B cell (primary cell): Measurements from ENCODE around the gene CDKN2B. TPM values are rescaled to one million over a fixed set of nuclear protein-coding genes. Genes with fewer than 3 reads are reported as not detected.

Source experiments
- ATAC-seq: fragments of 200-7000 bp; cut with Tn5 transposase; one replicate; pipeline ENCODE4 v1.10.0; 2021; ENCODE audit warnings: low read depth, mild to moderate bottlenecking, moderate number of reproducible peaks, moderate library complexity
- CTCF ChIA-PET: fragments of 350-600 bp; sonication (Branson Sonifier 250); formaldehyde crosslinking; loops from one replicate; lab custom pipeline; 2021; ENCODE audit warnings: antibody characterized with exemption, inconsistent platforms; lab: Charles Lee
- POLR2A ChIA-PET: fragments of 350-600 bp; sonication (Branson Sonifier 250); formaldehyde crosslinking; loops from one replicate; lab custom pipeline; 2021; ENCODE audit warnings: antibody characterized with exemption; lab: Charles Lee
- DNase-seq: peaks from one replicate; pipeline ENCODE4 v3.0.0; 2013
- H2AFZ ChIP-seq: 2 replicates; pipeline ENCODE4 v1.6.1; 2012; ENCODE audit warnings: mild to moderate bottlenecking, low read depth, low read length; ENCODE audit not compliant: insufficient read depth, poor library complexity, severe bottlenecking
- H3K27ac ChIP-seq, 2 donors: 1 replicate in 1 of 2; 2 replicates in 1 of 2; pipeline ENCODE4 v1.5.1; 2012 to 2013; ENCODE audit warnings: low read length in 2 of 2, mild to moderate bottlenecking in 2 of 2, moderate library complexity in 1 of 2
- H3K27me3 ChIP-seq, 4 experiments: fragments of 200-600 bp in 1 of 4; sonication (generic) in 1 of 4; replicated peaks in 1 of 4; 1 replicate in 2 of 4; 2 replicates in 2 of 4; pipeline versions ENCODE4 v1.6.1 to v1.7.0; 2013 to 2016; ENCODE audit warnings: low read length in 3 of 4, mild to moderate bottlenecking in 2 of 4, mixed read lengths in 1 of 4, moderate library complexity in 1 of 4; ENCODE audit not compliant: insufficient read depth in 4 of 4, control insufficient read depth in 3 of 4; ENCODE audit errors: control extremely low read depth in 1 of 4
- H3K36me3 ChIP-seq, 2 experiments: replicated peaks in 1 of 2; 1 replicate in 1 of 2; 2 replicates in 1 of 2; pipeline versions ENCODE4 v1.6.1 to v1.7.1; 2013; ENCODE audit warnings: low read length in 1 of 2; ENCODE audit not compliant: insufficient read depth in 2 of 2, control insufficient read depth in 1 of 2; ENCODE audit errors: control extremely low read depth in 1 of 2, extremely low read depth in 1 of 2
- H3K4me1 ChIP-seq, 2 donors: fragments of 200-600 bp in 1 of 2; sonication (generic) in 1 of 2; 1 replicate in 1 of 2; 2 replicates in 1 of 2; pipeline versions ENCODE4 v1.5.1 to v1.6.1; 2013 to 2017; ENCODE audit warnings: low read length in 2 of 2; ENCODE audit not compliant: control insufficient read depth in 2 of 2, insufficient read depth in 2 of 2
- H3K4me2 ChIP-seq: replicated peaks from 2 replicates; pipeline ENCODE3; 2012; ENCODE audit warnings: mild to moderate bottlenecking, low read depth, low read length; ENCODE audit not compliant: poor library complexity, severe bottlenecking
- H3K4me3 ChIP-seq, 5 experiments: fragments of 200-600 bp in 1 of 5; sonication (generic) in 1 of 5; 1 replicate in 3 of 5; 2 replicates in 2 of 5; pipeline versions ENCODE4 v1.5.1 to v1.7.0; 2011 to 2016; ENCODE audit warnings: low read length in 4 of 5, mild to moderate bottlenecking in 4 of 5, low read depth in 2 of 5, control low read depth in 1 of 5, moderate library complexity in 1 of 5; ENCODE audit not compliant: insufficient read depth in 1 of 5; ENCODE audit errors: control extremely low read depth in 1 of 5, extremely low read depth in 1 of 5
- H3K79me2 ChIP-seq: fragments of 200-600 bp; sonication (generic); one replicate; pipeline ENCODE4 v1.6.0; 2016; ENCODE audit warnings: low read length; ENCODE audit not compliant: control insufficient read depth, insufficient read depth
- H3K9ac ChIP-seq: fragments of 200-600 bp; sonication (generic); 2 replicates; pipeline ENCODE4 v1.6.1; 2017; ENCODE audit warnings: mild to moderate bottlenecking, low read length, moderate library complexity
- H3K9me3 ChIP-seq, 3 donors: one replicate each; pipeline versions ENCODE4 v1.6.1 to v1.7.1; 2013; ENCODE audit warnings: low read length in 2 of 3; ENCODE audit not compliant: control insufficient read depth in 2 of 3, insufficient read depth in 1 of 3; ENCODE audit errors: control extremely low read depth in 1 of 3
- H4K20me1 ChIP-seq: 2 replicates; pipeline ENCODE4 v1.6.0; 2012; ENCODE audit warnings: mild to moderate bottlenecking, low read length; ENCODE audit not compliant: insufficient read depth, control insufficient read depth, poor library complexity, severe bottlenecking
- H3K27ac Mint-ChIP-seq: one replicate; pipeline ENCODE4 v1.8.0; 2021; ENCODE audit warnings: mixed read lengths
- H3K27me3 Mint-ChIP-seq: one replicate; pipeline ENCODE4 v1.8.0; 2021; ENCODE audit warnings: mixed read lengths
- H3K4me1 Mint-ChIP-seq: one replicate; pipeline ENCODE4 v1.8.0; 2021; ENCODE audit warnings: mixed read lengths
- H3K4me3 Mint-ChIP-seq: one replicate; pipeline ENCODE4 v1.8.0; 2021; ENCODE audit warnings: mixed read lengths
- H3K9me3 Mint-ChIP-seq: one replicate; pipeline ENCODE4 v1.8.0; 2022; ENCODE audit warnings: mixed read lengths; ENCODE audit not compliant: insufficient read depth
- CTCF ChIP-seq: fragments of 200-600 bp; IDR thresholded peaks from one replicate; pipeline ENCODE4 v1.8.0; 2022; ENCODE audit warnings: antibody characterized with exemption, mild to moderate bottlenecking
- EZH2 ChIP-seq: IDR thresholded peaks from 2 replicates; pipeline ENCODE4 v1.6.1; 2012; ENCODE audit warnings: borderline replicate concordance, low read depth, mild to moderate bottlenecking, moderate library complexity, low read length; ENCODE audit not compliant: insufficient read depth, poor library complexity, severe bottlenecking
- whole genome bisulfite sequencing: methylation state at CpG from one replicate; pipeline ENCODE4 v1.1.5; 2013; ENCODE audit warnings: missing lambda C conversion rate; ENCODE audit not compliant: insufficient coverage; 5-methylcytosine and 5-hydroxymethylcytosine counted together
- intact Hi-C: fragments of 100-400 bp; cut with micrococcal nuclease; formaldehyde crosslinking; loops from one replicate; pipeline ENCODE4 v1.10.0; 2022
- polyA plus RNA-seq: library from polyadenylated mRNA; depleted of rRNA; stranded (reverse); fragments of >200 nt; gene quantifications from 2 replicates; pipeline ENCODE4 v1.2.3, GENCODE V29; 2012
- total RNA-seq, 2 donors: library from RNA; stranded (reverse); fragments of 120-200 nt in 1 of 2; gene quantifications; 1 replicate in 1 of 2; 2 replicates in 1 of 2; pipeline versions ENCODE4 v1.2.3 to v1.2.4, GENCODE V29; 2013 to 2022

Gene CDKN2B
- total and polyA plus RNA-seq, 2 donors (not counting 1 experiment from before 2014, with no cell fraction given) = 0.36 to 0.42 TPM

GRCh38 chr9:22008384-22008716, 755 bp downstream of the CDKN2B start:
- peaks cover 8% of the 10 kb centered on the region for H4K20me1 ChIP-seq
- no peak for TF ChIP-seq EZH2
- TF ChIP-seq CTCF = no peak
- H3K79me2 ChIP-seq = no peaks in the 10 kb centered on the region
- peak overlapping the region; percentile 86 for H3K4me3 Mint-ChIP-seq
- H3K9ac ChIP-seq = peak overlapping the region; percentile 83
- CTCF ChIA-PET = interaction anchor here (0.6 to 6.0 kb wide), 39 partner anchors 10 to 978 kb away, joined by 3 to 105 read pairs (median 6); partner anchors contain the start of genes CDKN2A, CDKN2B-AS1 and MTAP
- H2AFZ ChIP-seq = peak overlapping the region; percentile 86
- H3K4me2 ChIP-seq = peak overlapping the region; percentile 96
- H3K27me3 Mint-ChIP-seq = peaks cover 39% of the 10 kb centered on the region
- H3K27ac ChIP-seq = no peak overlapping the region
- peaks cover 0 to 53% (median 48%) of the 10 kb centered on the region in 4 experiments for H3K27me3 ChIP-seq
- intact Hi-C loops = loop anchor here (1.0 to 2.0 kb wide), 3 partner anchors 13 to 444 kb away; no protein-coding TSS in a partner anchor
- POLR2A ChIA-PET = interaction anchor here (1.5 kb wide), 1 partner anchor 14 kb away, joined by 7 read pairs; the partner anchor contains the start of genes CDKN2A and CDKN2B-AS1
- H3K27ac Mint-ChIP-seq = no peak overlapping the region
- H3K4me1 ChIP-seq = peaks cover 30 to 41% of the 10 kb centered on the region in 2 donors
- H3K9me3 Mint-ChIP-seq = no peaks in the 10 kb centered on the region
- peaks cover 0 to 16% (median 0%) of the 10 kb centered on the region in 3 donors for H3K9me3 ChIP-seq
- no peaks in the 10 kb centered on the region for H3K36me3 ChIP-seq
- peak overlapping the region; percentile 25 to 78 (median 69) for H3K4me3 ChIP-seq
- no peak for DNase-seq
- ATAC-seq = no peak
- WGBS = 4% methylated on average over 6 of the region's 8 CpGs
- H3K4me1 Mint-ChIP-seq = peaks cover 34% of the 10 kb centered on the region
